ENCODE data around the gene PGRMC1. TPM values are rescaled to one million over a fixed set of nuclear protein-coding genes. Genes with fewer than 3 reads are reported as not detected.
A peak's percentile ranks its signal among the peaks of the same experiment; 100 is the strongest.
"Not testable (repeated sequence)": the region's sequence is repeated elsewhere in the genome, so short reads cannot be mapped to it uniquely, and the experiment has no call there.

PGRMC1 gene
- total RNA-seq, 1 donor from 2014 or later: 74.9 TPM

GRCh38 chrX:119272882-119273419, 36.9 kb downstream of the PGRMC1 start:
- H3K9me3 ChIP-seq: no peaks in the 10 kb centered on the region
- intact Hi-C loops (cut with DNase I): no loop called here
- H3K27me3 ChIP-seq: peaks cover 15% of the 10 kb centered on the region
- TF ChIP-seq, protein P1, sequence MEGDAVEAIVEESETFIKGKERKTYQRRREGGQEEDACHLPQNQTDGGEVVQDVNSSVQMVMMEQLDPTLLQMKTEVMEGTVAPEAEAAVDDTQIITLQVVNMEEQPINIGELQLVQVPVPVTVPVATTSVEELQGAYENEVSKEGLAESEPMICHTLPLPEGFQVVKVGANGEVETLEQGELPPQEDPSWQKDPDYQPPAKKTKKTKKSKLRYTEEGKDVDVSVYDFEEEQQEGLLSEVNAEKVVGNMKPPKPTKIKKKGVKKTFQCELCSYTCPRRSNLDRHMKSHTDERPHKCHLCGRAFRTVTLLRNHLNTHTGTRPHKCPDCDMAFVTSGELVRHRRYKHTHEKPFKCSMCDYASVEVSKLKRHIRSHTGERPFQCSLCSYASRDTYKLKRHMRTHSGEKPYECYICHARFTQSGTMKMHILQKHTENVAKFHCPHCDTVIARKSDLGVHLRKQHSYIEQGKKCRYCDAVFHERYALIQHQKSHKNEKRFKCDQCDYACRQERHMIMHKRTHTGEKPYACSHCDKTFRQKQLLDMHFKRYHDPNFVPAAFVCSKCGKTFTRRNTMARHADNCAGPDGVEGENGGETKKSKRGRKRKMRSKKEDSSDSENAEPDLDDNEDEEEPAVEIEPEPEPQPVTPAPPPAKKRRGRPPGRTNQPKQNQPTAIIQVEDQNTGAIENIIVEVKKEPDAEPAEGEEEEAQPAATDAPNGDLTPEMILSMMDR (IDR thresholded peaks at IDR 0.05): no peak
- no peaks in the 10 kb centered on the region for H3K4me1 ChIP-seq
- H3K27ac ChIP-seq: no peak overlapping the region
- H3K36me3 ChIP-seq: no peaks in the 10 kb centered on the region
- DNase-seq: no peak
- H3K4me3 ChIP-seq: no peak overlapping the region
- no peak for ATAC-seq

DNA sequence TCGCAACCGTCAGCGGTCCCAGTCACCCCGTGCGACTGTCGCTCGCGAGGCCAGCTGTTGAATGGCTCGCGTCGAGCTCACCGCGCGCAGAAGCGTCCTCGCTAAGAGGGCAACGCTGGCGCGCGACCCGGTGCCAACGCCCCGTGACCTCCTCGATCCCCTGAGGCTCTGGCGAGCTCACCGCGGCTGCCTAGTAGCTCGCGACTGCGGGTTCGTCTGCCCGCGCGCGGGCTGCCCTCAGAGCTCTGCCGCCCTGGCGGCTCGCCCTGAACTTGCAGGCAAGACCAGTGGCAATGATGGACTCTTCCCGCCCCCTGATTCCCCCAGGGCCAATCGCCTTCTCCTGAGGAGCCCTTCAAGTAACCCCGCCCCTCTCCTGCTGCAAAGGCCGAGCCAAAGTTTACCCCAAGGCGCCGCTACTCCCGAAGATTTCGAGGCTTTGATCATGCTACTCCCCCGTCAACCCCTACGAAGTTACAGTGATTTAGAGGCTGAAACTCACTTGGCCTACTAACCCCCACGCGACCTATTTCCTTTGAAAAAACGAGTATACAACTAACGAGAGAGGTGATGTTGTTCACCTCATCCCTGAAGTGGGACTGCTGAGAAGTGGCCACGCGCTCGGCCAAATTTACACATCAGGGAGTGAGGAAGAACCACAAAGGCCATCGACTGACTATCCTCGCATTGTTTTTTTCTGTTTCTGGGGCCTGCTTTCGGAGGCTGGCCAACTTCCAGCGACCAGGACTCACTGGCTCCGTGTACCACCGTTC, 37.5 kb downstream of the PGRMC1 start:
- ATAC-seq (peak; percentile 67), DNase-seq (peak; percentile 58)
- Histone ChIP-seq H3K4me3 (no peak overlapping the region), H3K4me1 (no peaks in the 10 kb centered on the region), H3K27ac (no peak overlapping the region), H3K27me3 (peaks cover 15% of the 10 kb centered on the region), H3K9me3 (no peaks in the 10 kb centered on the region), H3K36me3 (no peaks in the 10 kb centered on the region)
- intact Hi-C loops (cut with DNase I): no loop called here
- TF ChIP-seq, protein P1 (IDR thresholded peaks at IDR 0.05): no peak

- H3K27me3 ChIP-seq; intact Hi-C loops (cut with DNase I); DNase-seq; H3K36me3 ChIP-seq; ATAC-seq; H3K9me3 ChIP-seq; H3K27ac ChIP-seq; H3K4me3 ChIP-seq; H3K4me1 ChIP-seq: not testable (repeated sequence)
These were observed 46.3 kb downstream of the PGRMC1 start for GRCh38 chrX:119282347-119282746.

DNA sequence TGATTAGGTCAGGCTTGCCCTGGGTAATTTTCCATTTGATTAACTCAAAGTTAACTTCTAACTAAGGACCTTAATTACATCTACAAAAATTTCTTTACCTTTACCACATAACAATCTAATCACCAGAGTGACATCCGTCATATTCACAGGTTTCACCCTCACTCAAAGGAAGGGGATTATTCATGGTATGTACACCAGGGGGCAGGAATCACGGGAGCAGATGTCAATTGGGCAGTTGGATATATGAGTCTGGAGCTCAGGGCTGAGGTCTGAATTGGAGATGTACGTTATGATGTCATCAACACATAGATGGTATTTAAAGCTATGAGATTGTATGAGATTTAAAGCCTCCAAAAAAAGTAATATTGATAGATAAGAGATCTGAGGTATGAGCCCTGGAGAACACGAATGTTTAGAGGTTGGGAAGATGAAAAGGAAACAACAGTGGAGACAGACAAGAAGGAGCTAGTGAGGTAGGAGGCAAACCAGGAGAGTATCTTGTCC, 52.9 kb downstream of the PGRMC1 start:
- no peaks in the 10 kb centered on the region for H3K36me3 ChIP-seq
- H3K27me3 ChIP-seq: no peaks in the 10 kb centered on the region
- intact Hi-C loops (cut with DNase I): no loop called here
- TF ChIP-seq, protein P1 (IDR thresholded peaks at IDR 0.05): no peak
- DNase-seq (no peak), ATAC-seq (no peak)
- H3K27ac ChIP-seq: no peak overlapping the region
- no peaks in the 10 kb centered on the region for H3K4me1 ChIP-seq
- no peak overlapping the region for H3K4me3 ChIP-seq
- no peaks in the 10 kb centered on the region for H3K9me3 ChIP-seq

DNA sequence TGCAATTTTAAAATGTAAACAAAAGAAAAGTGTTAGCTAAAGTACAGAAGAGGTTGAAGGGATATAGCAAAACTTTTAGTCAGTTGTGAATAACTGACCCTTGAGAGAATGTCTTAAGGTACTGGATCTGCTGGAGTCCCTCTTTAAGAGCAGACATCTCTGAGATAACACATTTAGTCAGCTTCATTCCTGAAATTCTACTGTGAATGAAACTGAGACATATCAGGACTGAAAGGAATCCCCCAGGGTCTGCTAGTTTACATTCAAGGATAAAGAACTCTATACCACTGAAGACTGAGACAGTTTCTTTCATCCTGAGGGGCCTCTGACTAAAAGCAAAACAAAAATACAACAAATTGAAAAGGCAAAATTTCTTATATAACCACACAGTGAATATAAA, 54.4 kb downstream of the PGRMC1 start:
- DNase-seq: no peak
- Histone ChIP-seq H3K36me3 (no peaks in the 10 kb centered on the region), H3K4me1 (no peaks in the 10 kb centered on the region)

GRCh38 chrX:119291246-119291645, 55.2 kb downstream of the PGRMC1 start:
- H3K4me1 ChIP-seq: not testable (repeated sequence)

More for the DNA sequence above, 54.4 kb downstream of the PGRMC1 start:
- Histone ChIP-seq H3K27ac (no peak overlapping the region), H3K9me3 (no peaks in the 10 kb centered on the region), H3K27me3 (no peaks in the 10 kb centered on the region), H3K4me3 (no peak overlapping the region)
- TF ChIP-seq, protein P1 (IDR thresholded peaks at IDR 0.05): no peak
- intact Hi-C loops (cut with DNase I): no loop called here
- ATAC-seq: no peak

More at GRCh38 chrX:119291246-119291645, 55.2 kb downstream of the PGRMC1 start:
- H3K27me3 ChIP-seq; H3K27ac ChIP-seq; H3K36me3 ChIP-seq; H3K9me3 ChIP-seq; ATAC-seq; intact Hi-C loops (cut with DNase I); DNase-seq; H3K4me3 ChIP-seq: not testable (repeated sequence)
